HG03432 (cell line): ENCODE measurements around the gene SHKBP1.

Source experiments
- ATAC-seq: cut with Tn5 transposase; IDR thresholded peaks from one replicate; pipeline ENCODE4 v1.9.1; 2021; ENCODE audit warnings: mild to moderate bottlenecking, moderate library complexity; ENCODE audit not compliant: unreplicated experiment

Gene SHKBP1

GRCh38 chr19:40632311-40633036, 55.8 kb downstream of the SHKBP1 start:
- ATAC-seq = no peak

DNA sequence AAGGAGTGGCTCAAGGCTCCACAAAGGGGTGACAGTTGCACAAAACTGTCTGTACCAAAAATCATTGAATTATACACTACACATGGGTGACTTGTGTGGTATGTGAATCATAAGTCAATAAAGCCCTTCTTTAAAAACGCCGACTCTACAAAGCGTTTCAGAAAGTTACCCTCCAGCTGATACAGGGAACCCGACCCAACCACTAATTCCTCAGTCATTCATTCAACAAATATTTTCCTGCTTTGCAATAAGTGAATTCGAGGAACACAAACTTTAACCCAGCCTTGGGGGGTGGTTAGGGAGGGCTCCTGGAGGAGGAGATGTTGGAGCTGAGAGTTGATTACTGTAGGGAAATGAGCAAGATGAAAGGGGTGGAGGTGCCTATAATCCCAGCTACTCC, 56.5 kb downstream of the SHKBP1 start:
- ATAC-seq = no peak

- ATAC-seq = no peak
Measured at GRCh38 chr19:40638327-40638726, 61.7 kb downstream of the SHKBP1 start.

DNA sequence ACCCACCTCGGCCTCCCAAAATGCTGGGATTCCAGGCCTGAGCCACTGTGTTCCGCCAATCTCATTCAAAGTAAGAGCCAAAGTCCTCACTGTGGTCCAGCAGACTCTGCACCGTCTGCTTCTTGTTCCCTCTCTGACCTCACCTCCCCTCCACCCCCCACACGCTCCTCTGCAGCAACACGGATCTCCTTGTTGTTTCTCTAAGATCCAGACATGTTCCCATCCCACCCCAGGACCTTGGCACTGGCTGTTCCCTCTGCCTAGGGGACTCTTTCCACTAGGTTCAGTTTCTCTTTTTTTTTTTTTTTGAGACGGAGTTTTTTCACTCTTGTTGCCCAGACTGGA, 62.9 kb downstream of the SHKBP1 start:
- ATAC-seq = no peak

GRCh38 chr19:40640744-40641143, 64.1 kb downstream of the SHKBP1 start:
- ATAC-seq = no peak
